Measurements from ENCODE around the gene PCDHA1.

The PCDHA1 gene

DNA sequence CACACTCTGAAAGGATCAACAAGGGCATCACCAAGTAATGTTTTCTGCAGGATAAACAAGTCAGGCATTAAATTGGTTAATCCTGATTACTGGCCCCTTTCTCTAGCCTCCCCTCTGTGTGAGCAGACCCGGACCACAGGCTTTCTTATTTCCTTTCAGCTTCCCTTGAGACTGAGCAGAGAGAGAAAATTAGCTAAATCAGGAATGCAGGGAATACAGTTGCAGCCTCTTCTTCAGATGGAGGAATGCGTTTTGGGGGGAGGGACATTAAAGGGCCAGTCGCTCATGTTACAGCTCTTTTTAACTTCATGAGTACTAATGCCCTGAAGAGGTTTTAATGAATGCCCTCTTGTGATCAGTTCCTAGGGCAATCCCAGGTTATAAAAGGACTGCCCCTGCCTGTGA, 200.2 kb downstream of the PCDHA1 start:
- in situ Hi-C loops (cut with MboI; ENCODE audit: low sequenced_read_pairs): no loop called here

- in situ Hi-C loops (cut with MboI; ENCODE audit: low sequenced_read_pairs): no loop called here
Observed at GRCh38 chr5:140988100-140988499, 202.2 kb downstream of the PCDHA1 start.

DNA sequence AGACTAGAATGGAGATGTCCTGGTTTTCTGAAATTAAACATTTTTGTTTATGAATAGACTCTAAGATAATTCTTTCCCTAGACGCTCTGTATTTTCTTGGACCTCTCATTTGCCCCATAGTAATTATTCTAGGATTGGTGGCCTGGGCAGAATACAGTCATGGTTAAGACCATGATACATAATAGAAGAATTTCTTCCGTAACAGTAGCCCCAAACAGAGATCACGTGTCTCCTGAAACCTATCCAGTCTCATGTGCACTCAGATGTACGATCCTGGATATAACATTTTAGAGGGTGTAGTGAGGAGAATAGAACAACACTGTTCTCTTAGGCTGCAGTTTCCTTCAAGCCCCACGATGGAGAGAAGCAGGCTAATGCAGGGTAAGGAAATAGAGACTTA, 202.7 kb downstream of the PCDHA1 start:
- in situ Hi-C loops (cut with MboI; ENCODE audit: low sequenced_read_pairs): no loop called here

DNA sequence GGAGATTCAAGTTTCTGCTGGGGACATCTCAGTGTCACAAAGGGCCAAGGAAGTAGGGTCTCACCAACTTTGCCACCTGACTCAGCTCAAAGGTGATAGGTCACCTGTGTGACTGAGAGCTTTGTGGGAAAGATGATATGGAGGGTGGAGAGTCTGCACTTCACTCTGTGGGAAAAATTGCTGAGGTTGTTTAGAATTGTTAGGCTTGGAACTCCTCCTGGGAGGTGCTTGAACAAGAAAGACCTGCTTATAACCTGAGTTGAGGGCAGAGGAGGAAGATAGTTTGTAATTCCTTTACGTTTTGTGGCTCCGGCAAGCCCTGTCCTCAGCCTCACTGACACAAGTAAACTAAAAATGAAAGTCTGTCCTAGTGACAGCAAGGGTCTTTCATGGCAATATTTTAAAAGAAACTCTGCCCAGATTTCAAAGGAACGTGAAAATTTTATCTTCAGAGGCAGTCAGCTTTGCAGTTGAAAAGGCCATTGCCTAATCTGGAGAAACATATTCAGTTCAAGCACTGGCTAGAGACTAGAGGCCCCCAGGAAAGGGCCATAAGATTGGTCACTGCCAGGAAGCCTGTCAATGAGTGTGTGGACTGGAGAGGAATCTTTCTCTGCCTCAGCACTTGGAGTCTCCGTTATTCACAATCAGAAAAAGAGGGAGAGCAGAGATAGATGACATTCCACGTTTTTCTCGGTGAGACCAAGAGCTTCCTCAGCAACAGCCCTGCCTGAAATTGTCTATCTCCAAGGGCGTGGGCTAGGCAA, 203.5 kb downstream of the PCDHA1 start:
- in situ Hi-C loops (cut with MboI; ENCODE audit: low sequenced_read_pairs): no loop called here

DNA sequence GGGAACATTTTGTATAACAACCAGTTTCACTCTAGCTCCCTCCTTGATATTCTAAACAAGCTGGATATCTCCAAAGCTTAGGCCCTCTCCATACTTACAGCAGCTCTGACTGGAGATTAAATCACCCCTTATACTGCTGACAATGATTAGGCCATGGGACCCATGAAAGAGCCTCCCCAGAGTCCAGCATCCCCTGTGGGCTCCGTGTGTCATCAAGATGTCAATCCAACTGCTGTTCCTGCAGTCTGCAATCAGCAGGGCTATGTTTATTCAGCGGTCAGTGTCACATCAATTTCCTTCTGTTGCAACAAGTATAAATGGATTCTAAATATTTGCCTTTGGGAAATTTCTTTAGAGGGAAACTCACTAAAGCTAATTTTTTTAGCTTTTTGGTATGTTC, 206.9 kb downstream of the PCDHA1 start:
- in situ Hi-C loops (cut with MboI; ENCODE audit: low sequenced_read_pairs): no loop called here

DNA sequence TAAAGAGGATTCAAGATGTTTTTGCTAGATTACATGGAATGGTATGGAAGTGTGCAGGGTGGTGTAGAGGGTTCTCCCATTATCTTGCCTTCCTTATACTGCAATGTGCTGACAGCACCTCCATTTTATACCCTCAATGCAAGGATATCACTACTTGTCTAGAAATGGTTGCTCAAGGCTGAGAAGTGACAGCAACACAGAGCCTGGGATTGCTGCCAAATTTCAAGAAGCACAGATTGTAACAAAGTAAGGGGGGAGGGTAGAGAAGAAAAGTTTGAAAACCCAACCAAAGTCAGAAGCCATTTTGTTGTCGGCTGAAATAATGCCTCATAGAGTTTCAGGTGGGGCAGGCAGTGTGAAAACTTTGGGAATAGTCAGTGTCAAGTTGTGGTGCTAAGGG, 210.1 kb downstream of the PCDHA1 start:
- in situ Hi-C loops (cut with MboI; ENCODE audit: low sequenced_read_pairs): no loop called here

- in situ Hi-C loops (cut with MboI; ENCODE audit: low sequenced_read_pairs): no loop called here
Observed at GRCh38 chr5:140998921-140999410, 213.0 kb downstream of the PCDHA1 start.

DNA sequence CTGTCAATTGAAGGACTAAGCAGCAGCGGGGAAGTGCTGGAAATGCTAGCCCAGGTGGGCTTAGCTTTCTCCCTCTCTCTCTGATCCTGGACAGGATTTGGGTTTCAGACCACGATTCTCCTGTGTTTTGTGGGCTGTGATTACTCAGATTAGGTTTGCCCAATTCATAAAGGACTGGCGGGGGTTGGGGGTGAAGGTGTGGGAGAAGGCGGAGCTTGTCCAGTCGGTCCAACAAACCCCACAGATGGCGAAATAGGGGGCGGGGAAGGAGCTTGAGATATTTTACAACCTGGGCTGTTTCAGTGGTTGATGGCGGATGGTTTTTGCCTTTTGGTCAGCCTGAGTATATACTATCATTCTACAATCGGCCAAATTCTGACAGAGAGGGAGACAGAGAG, 215.5 kb downstream of the PCDHA1 start:
- in situ Hi-C loops (cut with MboI; ENCODE audit: low sequenced_read_pairs): no loop called here

GRCh38 chr5:141001844-141002604, 216.1 kb downstream of the PCDHA1 start:
- in situ Hi-C loops (cut with MboI; ENCODE audit: low sequenced_read_pairs): no loop called here

GRCh38 chr5:141002605-141002965, 216.6 kb downstream of the PCDHA1 start:
- in situ Hi-C loops (cut with MboI; ENCODE audit: low sequenced_read_pairs): no loop called here

GRCh38 chr5:141003031-141003430, 217.1 kb downstream of the PCDHA1 start:
- in situ Hi-C loops (cut with MboI; ENCODE audit: low sequenced_read_pairs): no loop called here

GRCh38 chr5:141003791-141004611, 218.1 kb downstream of the PCDHA1 start:
- in situ Hi-C loops (cut with MboI; ENCODE audit: low sequenced_read_pairs): no loop called here

DNA sequence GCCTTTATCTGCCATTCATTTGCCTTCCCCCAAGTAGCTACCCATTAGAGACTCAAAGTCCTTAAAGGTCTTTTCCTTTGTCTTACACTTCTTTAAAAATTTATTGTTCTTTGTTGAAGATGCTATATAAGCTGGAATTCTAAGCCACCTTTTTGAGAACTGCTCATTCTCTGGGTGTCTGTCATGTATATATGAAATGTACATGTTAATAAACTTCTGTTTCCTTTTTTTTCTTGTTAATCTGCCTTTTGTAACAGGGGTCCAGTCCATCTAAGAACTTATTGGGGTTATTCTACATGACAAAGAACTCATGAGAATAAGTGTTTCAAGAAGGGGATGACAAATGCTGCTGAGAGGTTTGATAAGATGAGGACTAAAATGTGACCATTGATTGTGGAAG, 221.9 kb downstream of the PCDHA1 start:
- in situ Hi-C loops (cut with MboI; ENCODE audit: low sequenced_read_pairs): no loop called here

DNA sequence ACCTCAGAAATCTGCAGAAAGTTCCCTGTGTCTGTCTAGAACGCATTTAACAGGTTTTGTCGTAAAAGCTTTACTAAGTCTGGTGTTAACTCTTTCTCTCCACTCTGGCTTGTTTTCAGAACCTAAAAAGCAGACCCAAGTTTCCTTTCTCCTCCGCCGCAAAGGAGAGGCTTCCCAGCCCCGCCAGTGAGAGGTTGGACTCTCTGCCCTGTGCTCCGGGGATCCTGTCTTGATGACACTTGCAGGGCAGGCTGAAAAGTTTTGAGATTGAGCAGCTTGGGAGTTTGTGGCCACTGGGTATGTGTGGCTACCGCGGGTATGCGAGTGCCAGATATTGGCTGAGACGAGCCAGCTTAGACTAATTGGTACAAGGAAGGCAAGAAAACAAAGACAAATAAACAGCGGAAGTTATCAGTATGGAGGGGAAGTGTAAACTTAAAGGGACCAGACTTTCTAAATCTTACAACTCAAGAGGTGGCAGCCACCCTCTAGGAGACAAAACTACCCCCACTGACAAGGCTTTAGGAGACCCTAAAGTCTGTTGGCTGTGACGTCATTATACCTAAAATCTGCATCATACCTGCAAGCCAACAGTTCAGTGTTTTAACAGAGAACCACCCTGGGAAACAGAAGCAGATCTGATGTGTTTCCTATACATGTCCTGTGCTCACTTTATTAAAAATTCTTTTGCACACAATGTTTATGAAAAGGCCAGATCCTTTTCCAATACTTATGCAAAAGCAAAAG, 224.3 kb downstream of the PCDHA1 start:
- in situ Hi-C loops (cut with MboI; ENCODE audit: low sequenced_read_pairs): no loop called here

DNA sequence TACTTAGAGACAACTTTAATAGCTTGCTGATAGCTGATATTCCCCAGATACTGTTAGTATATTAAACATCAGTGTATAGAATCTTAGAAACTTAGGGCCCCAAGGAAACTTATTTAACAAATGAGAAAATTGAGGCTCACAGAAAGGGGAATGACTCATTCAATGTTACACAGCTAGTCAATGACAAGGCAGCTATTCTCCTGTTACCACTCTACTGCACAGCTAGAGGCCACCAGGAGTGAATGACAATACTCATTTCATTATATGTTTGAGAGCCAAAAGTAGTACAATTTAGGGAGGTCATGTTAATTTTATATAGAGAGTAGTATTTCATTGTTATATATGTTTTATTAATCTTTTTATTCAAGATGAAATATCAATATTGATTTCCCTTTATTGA, 232.0 kb downstream of the PCDHA1 start:
- in situ Hi-C loops (cut with MboI; ENCODE audit: low sequenced_read_pairs): no loop called here

- in situ Hi-C loops (cut with MboI; ENCODE audit: low sequenced_read_pairs): no loop called here
Observed at GRCh38 chr5:141022384-141022783, 236.4 kb downstream of the PCDHA1 start.

DNA sequence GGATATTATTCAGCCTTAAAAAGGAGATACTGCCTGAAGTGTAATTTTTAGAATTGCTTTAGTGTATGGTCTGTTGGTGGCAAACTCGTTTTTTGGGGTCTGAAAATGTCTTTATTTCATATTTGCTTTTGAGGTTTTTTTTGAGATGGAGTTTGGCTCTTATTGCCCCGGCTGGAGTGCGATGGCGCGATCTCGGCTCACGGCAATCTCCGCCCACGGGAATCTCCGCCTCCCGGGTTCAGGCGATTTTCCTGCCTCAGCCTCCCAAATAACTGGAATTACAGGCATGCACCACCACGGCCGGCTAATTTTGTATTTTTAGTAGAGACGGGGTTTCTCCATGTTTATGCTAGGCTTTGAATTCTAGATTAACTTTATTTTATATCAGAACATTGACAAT, 245.1 kb downstream of the PCDHA1 start:
- in situ Hi-C loops (cut with MboI; ENCODE audit: low sequenced_read_pairs): no loop called here

DNA sequence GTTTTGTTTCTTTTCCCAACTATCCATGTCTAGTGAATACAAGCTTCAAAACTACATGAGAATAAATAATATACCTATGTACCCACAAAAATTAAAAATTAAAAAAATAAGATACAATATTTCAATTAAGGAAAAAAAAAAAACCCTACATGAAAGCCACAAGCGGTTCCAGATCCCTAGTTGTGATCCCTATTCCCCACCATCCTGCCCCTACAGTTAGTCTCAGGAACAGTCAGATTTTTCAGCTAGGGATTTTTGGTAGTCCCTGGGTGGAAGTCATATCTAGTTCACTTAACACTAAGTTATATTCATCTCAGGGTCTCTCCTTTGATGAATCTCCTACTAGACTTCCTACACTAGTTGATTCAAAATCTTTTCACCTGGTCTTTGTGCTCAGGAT, 246.7 kb downstream of the PCDHA1 start:
- in situ Hi-C loops (cut with MboI; ENCODE audit: low sequenced_read_pairs): no loop called here

DNA sequence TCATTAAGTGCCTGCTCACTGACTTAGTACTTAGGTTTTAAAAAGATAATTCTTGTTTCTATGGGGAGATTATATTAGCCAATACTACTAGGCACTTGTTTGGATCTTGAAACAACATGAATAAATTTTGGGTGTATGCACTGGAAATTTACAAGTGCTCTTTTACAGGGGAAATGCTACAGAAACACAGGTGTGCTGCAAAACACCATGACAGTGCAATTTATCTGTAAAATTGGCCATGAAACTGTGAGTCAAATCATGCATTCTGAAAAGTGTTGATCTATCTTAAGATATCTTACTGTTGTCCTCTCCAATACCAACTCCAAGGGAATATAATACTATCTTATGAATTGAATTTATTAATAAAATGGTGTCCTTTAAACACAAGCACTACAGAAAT, 253.1 kb downstream of the PCDHA1 start:
- in situ Hi-C loops (cut with MboI; ENCODE audit: low sequenced_read_pairs): no loop called here

DNA sequence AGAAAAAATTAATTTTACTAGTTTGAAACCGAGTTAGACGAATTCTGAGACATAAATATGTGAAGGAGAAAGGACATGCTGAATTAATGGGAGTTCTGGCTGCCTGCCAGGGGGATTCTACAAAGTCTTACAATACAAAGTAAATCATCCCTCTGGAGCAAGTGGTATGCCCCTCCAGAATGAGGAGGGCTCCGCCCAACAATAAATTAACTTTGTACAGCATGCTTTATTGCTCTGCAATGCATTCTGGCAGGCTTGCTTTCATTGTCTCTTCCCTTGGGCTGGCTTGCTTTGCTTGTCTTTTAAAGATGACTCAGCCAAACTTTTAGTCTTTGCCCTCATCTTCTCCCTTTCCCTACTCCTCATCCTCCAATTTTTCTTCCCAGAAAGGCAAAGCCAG, 253.6 kb downstream of the PCDHA1 start:
- in situ Hi-C loops (cut with MboI; ENCODE audit: low sequenced_read_pairs): no loop called here

Measured in HL-60/S4 treated with phorbol 12-myristate 13-acetate at 8.2 ng/mL for 4 days and 3 days (cell line).